ENCODE measurements around the gene USP43. TPM values are rescaled to one million over a fixed set of nuclear protein-coding genes. Genes with fewer than 3 reads are reported as not detected.
"Not testable (repeated sequence)": the region's sequence is repeated elsewhere in the genome, so short reads cannot be mapped to it uniquely, and the experiment has no call there.

USP43 gene, protein sequence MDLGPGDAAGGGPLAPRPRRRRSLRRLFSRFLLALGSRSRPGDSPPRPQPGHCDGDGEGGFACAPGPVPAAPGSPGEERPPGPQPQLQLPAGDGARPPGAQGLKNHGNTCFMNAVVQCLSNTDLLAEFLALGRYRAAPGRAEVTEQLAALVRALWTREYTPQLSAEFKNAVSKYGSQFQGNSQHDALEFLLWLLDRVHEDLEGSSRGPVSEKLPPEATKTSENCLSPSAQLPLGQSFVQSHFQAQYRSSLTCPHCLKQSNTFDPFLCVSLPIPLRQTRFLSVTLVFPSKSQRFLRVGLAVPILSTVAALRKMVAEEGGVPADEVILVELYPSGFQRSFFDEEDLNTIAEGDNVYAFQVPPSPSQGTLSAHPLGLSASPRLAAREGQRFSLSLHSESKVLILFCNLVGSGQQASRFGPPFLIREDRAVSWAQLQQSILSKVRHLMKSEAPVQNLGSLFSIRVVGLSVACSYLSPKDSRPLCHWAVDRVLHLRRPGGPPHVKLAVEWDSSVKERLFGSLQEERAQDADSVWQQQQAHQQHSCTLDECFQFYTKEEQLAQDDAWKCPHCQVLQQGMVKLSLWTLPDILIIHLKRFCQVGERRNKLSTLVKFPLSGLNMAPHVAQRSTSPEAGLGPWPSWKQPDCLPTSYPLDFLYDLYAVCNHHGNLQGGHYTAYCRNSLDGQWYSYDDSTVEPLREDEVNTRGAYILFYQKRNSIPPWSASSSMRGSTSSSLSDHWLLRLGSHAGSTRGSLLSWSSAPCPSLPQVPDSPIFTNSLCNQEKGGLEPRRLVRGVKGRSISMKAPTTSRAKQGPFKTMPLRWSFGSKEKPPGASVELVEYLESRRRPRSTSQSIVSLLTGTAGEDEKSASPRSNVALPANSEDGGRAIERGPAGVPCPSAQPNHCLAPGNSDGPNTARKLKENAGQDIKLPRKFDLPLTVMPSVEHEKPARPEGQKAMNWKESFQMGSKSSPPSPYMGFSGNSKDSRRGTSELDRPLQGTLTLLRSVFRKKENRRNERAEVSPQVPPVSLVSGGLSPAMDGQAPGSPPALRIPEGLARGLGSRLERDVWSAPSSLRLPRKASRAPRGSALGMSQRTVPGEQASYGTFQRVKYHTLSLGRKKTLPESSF
- total RNA-seq (2022) (1.9 and 3.2 TPM in 2 replicates), Bru-seq, nascent RNA (percentile 42 among the genes with signal in this experiment), BruChase-seq, experiment 1, labeled RNA remaining after a 6-hour chase (percentile 31 among the genes with signal in this experiment), BruChase-seq, experiment 2, labeled RNA remaining after a 2-hour chase (percentile 38 among the genes with signal in this experiment)
- long read RNA-seq, full-length matches to known transcripts, result 3 of 6 reads
- long read RNA-seq, partial matches to known transcripts, result 1 of 6 reads
- long read RNA-seq, other reads (novel, unspliced or antisense), result 2 of 6 reads

DNA sequence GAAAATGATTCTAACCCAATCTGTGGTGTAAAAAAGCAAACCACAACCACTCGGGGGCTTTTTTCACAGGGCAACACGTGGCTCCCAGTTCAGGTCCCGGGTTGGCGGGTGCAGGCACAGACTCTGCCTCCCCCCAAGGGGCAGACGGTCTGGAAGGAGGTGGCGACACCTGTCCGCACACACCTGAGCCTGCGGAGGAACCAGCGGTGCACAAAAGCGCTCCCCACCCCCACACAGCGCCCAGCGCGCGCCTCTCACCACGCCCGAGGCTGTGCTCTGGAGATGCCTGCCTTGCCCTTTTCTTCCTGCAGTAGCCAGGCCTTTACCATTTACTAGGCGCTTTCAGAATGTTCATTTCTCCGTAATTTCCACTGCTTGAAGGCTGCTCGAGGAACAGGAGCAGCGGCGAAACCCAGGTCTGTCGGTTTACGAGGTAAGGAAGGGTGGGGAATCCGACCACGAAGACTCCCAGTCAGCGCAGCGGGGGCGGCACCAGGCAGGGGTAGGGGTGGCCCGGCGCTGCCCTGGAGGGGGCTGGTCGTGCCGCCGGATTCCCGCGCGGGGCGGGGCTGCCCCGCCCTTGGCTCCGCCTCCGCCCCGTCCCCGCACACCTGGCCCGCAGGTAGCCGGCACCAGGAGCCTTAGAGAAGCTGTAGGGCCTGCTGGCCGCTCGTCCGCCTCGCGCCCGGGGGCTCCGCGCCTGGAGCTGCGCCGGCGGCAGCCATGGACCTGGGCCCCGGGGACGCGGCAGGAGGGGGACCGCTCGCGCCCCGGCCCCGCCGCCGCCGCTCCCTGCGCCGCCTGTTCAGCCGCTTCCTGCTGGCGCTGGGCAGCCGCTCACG, at the start of gene USP43:
USP43 (plus strand) TSS at position 608 of the 842 bp plus-strand sequence; CDS start at position 724, 116 bp downstream.
- no peaks in the 10 kb centered on the region for H3K9me3 Mint-ChIP-seq (ENCODE audit: unreplicated experiment)
- H3K27ac Mint-ChIP-seq (ENCODE audit: low read depth, unreplicated experiment), result peak within 1 kb of the TSS; percentile 83
- TF ChIP-seq, protein P1, sequence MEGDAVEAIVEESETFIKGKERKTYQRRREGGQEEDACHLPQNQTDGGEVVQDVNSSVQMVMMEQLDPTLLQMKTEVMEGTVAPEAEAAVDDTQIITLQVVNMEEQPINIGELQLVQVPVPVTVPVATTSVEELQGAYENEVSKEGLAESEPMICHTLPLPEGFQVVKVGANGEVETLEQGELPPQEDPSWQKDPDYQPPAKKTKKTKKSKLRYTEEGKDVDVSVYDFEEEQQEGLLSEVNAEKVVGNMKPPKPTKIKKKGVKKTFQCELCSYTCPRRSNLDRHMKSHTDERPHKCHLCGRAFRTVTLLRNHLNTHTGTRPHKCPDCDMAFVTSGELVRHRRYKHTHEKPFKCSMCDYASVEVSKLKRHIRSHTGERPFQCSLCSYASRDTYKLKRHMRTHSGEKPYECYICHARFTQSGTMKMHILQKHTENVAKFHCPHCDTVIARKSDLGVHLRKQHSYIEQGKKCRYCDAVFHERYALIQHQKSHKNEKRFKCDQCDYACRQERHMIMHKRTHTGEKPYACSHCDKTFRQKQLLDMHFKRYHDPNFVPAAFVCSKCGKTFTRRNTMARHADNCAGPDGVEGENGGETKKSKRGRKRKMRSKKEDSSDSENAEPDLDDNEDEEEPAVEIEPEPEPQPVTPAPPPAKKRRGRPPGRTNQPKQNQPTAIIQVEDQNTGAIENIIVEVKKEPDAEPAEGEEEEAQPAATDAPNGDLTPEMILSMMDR (IDR thresholded peaks at IDR 0.05; ENCODE audit: unreplicated experiment), result no peak
- BruUV-seq (replicated peaks), result TSS peak; percentile 61
- peak; percentile 72 for DNase-seq (ENCODE audit: unreplicated experiment)
- H3K4me3 Mint-ChIP-seq (ENCODE audit: unreplicated experiment), result peak within 1 kb of the TSS; percentile 75
- H3K36me3 Mint-ChIP-seq (ENCODE audit: insufficient read depth, unreplicated experiment), result no peaks in the 10 kb centered on the region
- intact Hi-C loops (cut with micrococcal nuclease), result no loop called here
- H3K4me1 Mint-ChIP-seq (ENCODE audit: insufficient read depth, unreplicated experiment), result peaks cover 20% of the 10 kb centered on the region
- H3K27me3 Mint-ChIP-seq (ENCODE audit: insufficient read depth, unreplicated experiment), result no peaks in the 10 kb centered on the region
- ChIA-PET CTCF (interaction anchor here (0.5 to 2.1 kb wide), 7 partner anchors 8 to 123 kb away, joined by 3 to 13 read pairs (median 4); partner anchors contain the start of genes CFAP52 and STX8), POLR2A (interaction anchor here (0.5 to 2.2 kb wide), 10 partner anchors 15 to 238 kb away, joined by 3 to 27 read pairs (median 4); partner anchors contain the start of genes CFAP52 and STX8)

DNA sequence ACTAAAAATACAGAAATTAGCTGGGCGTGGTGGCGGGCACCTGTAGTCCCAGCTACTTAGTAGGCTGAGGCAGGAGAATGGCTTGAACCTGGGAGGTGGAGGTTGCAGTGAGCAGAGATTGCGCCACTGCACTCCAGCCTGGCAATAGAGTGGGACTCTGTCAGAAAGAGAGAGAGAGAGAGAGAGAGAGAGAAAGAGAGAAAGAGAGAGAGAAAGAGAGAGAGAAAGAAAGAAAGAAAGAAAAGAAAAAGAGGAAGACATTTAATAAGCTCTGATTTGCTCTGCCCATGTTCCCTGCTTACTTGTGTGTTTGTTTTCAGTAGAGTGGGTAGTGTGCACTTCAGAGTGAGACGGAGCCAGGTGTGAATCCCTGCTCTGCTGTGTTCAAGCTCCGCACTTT, 47.7 kb upstream of the USP43 start:
- H3K4me3 Mint-ChIP-seq (ENCODE audit: unreplicated experiment); H3K27me3 Mint-ChIP-seq (ENCODE audit: insufficient read depth, unreplicated experiment); BruUV-seq (replicated peaks); DNase-seq (ENCODE audit: unreplicated experiment); H3K27ac Mint-ChIP-seq (ENCODE audit: low read depth, unreplicated experiment); H3K9me3 Mint-ChIP-seq (ENCODE audit: unreplicated experiment); POLR2A ChIA-PET; H3K36me3 Mint-ChIP-seq (ENCODE audit: insufficient read depth, unreplicated experiment); H3K4me1 Mint-ChIP-seq (ENCODE audit: insufficient read depth, unreplicated experiment); intact Hi-C loops (cut with micrococcal nuclease): not testable (repeated sequence)
- CTCF ChIA-PET, result interaction anchor here (0.6 kb wide), 1 partner anchor 131 kb away, joined by 3 read pairs; no protein-coding TSS in a partner anchor

DNA sequence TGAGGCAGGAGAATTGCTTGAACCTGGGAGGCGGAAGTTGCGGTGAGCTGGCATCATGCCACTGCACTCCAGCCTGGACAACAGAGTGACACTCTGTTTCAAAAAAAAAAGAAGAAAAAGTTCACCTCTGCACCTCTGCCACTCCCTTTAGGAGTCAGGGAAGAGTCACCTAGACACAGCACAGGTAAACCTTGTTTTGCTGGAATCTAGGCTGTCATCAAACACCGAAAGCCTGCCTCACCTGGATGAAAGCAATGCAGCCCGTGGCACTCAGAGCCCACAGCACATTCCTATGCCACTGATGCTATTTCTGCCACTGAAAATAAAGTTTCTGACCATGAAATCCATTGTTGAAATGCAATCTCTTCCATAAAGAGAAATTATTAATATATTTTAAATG, 46.7 kb upstream of the USP43 start:
- H3K36me3 Mint-ChIP-seq (ENCODE audit: insufficient read depth, unreplicated experiment), result no peaks in the 10 kb centered on the region
- BruUV-seq (replicated peaks), result no TSS peak
- H3K4me3 Mint-ChIP-seq (ENCODE audit: unreplicated experiment), result no peak overlapping the region
- DNase-seq (ENCODE audit: unreplicated experiment), result no peak
- no peaks in the 10 kb centered on the region for H3K27me3 Mint-ChIP-seq (ENCODE audit: insufficient read depth, unreplicated experiment)
- no peaks in the 10 kb centered on the region for H3K9me3 Mint-ChIP-seq (ENCODE audit: unreplicated experiment)
- intact Hi-C loops (cut with micrococcal nuclease), result no loop called here
- H3K4me1 Mint-ChIP-seq (ENCODE audit: insufficient read depth, unreplicated experiment), result no peaks in the 10 kb centered on the region
- CTCF ChIA-PET, result no interaction called here
- TF ChIP-seq, protein P1 (IDR thresholded peaks at IDR 0.05; ENCODE audit: unreplicated experiment), result no peak
- POLR2A ChIA-PET, result no interaction called here
- no peak overlapping the region for H3K27ac Mint-ChIP-seq (ENCODE audit: low read depth, unreplicated experiment)

DNA sequence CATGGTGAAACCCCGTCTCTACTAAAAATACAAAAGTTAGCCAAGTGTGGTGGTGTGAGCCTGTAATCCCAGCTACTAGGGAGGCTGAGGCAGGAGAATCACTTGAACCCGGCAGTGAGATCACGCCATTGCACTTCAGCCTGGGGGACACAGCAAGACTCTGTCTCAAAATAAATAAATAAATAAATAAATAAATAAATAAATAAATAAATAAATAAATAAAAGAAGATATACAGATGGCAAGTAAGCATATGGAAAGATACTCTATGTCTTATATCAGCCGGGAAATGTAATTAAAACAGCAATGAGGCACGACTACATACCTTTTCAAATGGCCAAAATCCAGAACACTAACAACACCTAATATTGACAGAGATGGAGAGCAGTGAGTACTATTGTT, 40.7 kb upstream of the USP43 start:
- H3K36me3 Mint-ChIP-seq (ENCODE audit: insufficient read depth, unreplicated experiment); H3K9me3 Mint-ChIP-seq (ENCODE audit: unreplicated experiment); H3K27me3 Mint-ChIP-seq (ENCODE audit: insufficient read depth, unreplicated experiment); intact Hi-C loops (cut with micrococcal nuclease); H3K27ac Mint-ChIP-seq (ENCODE audit: low read depth, unreplicated experiment); H3K4me3 Mint-ChIP-seq (ENCODE audit: unreplicated experiment); DNase-seq (ENCODE audit: unreplicated experiment); H3K4me1 Mint-ChIP-seq (ENCODE audit: insufficient read depth, unreplicated experiment); BruUV-seq (replicated peaks); CTCF ChIA-PET; POLR2A ChIA-PET: not testable (repeated sequence)

Measured in MCF 10A (cell line).